A549 (cell line): ENCODE results near the gene LASP1. TPM values are rescaled to one million over a fixed set of nuclear protein-coding genes. Genes with fewer than 3 reads are reported as not detected.
A peak's percentile ranks its signal among the peaks of the same experiment; 100 is the strongest.

Experiments
- ATAC-seq, 2 experiments: fragments of 200-7000 bp in 1 of 2; fragments of >200 bp in 1 of 2; cut with Nextera tagmentation in 1 of 2; cut with Tn5 transposase in 1 of 2; 3 replicates each; pipeline versions ENCODE4 v1.8.0 to v1.9.1; 2018 to 2020; ENCODE audit warnings: mild to moderate bottlenecking in 1 of 2, moderate library complexity in 1 of 2
- CTCF ChIA-PET: fragments of 300-600 bp; sonication (Branson Sonifier 250); formaldehyde crosslinking; extraction: SDS; loops from one replicate; lab custom pipeline; 2021; ENCODE audit warnings: antibody characterized with exemption, inconsistent platforms; lab: Yijun Ruan, JAX
- POLR2A ChIA-PET: fragments of 350-600 bp; formaldehyde crosslinking; extraction: SDS; loops from one replicate; lab custom pipeline; 2021; ENCODE audit warnings: antibody characterized with exemption, inconsistent platforms; lab: Yijun Ruan, JAX
- DNase-seq, 2 experiments: peaks; one replicate each; pipeline versions ENCODE4 v3.0.0 to v3.0.0-alpha.2; 2011 to 2016; ENCODE audit warnings: low read depth in 1 of 2, low spot score in 1 of 2
- FAIRE-seq: peaks from 2 replicates; lab custom pipeline; 2011; peaks lifted over from hg19 to GRCh38; lab: Jason Lieb, UNC
- H3K27ac ChIP-seq, 2 experiments: fragments of >200 bp; sonication (Bioruptor Twin); formaldehyde crosslinking; 3 replicates each; pipeline ENCODE4 v1.5.1; 2016 to 2017
- H3K4me1 ChIP-seq: fragments of >200 bp; sonication (Bioruptor Twin); formaldehyde crosslinking; 3 replicates; pipeline ENCODE4 v1.6.1; 2016
- H3K4me2 ChIP-seq: fragments of >200 bp; sonication (Bioruptor Twin); formaldehyde crosslinking; 3 replicates; pipeline ENCODE4 v1.6.1; 2016
- H3K4me3 ChIP-seq: fragments of >200 bp; sonication (Bioruptor Twin); formaldehyde crosslinking; 3 replicates; pipeline ENCODE4 v1.5.1; 2016
- H3K9me3 ChIP-seq: fragments of >200 bp; sonication (Bioruptor Twin); formaldehyde crosslinking; 3 replicates; pipeline ENCODE4 v1.6.1; 2016
- CBX2 ChIP-seq: fragments of 200-600 bp; sonication (generic); IDR thresholded peaks from 2 replicates; pipeline ENCODE4 v1.6.1; 2016; ENCODE audit warnings: low read depth, mild to moderate bottlenecking, borderline replicate concordance
- CBX8 ChIP-seq: fragments of 200-600 bp; sonication (generic); IDR thresholded peaks from 2 replicates; pipeline ENCODE4 v1.6.1; 2016
- CEBPB ChIP-seq, 2 experiments: fragments of >200 bp in 1 of 2; sonication (Bioruptor Twin) in 1 of 2; formaldehyde crosslinking in 1 of 2; IDR thresholded peaks; 2 replicates each; pipeline ENCODE4 v1.6.1; 2012 to 2016
- CTCF ChIP-seq: fragments of >200 bp; sonication (Bioruptor Twin); formaldehyde crosslinking; IDR thresholded peaks from 3 replicates; pipeline ENCODE4 v1.5.1; 2016
- E2F6 ChIP-seq: IDR thresholded peaks from 2 replicates; pipeline ENCODE4 v1.6.1; 2012; ENCODE audit warnings: low read depth, borderline replicate concordance
- EHF ChIP-seq: fragments of 250-450 bp; sonication (Bioruptor Pico); IDR thresholded peaks from 2 replicates; pipeline ENCODE4 v1.5.0; 2020; ENCODE audit warnings: mild to moderate bottlenecking
- EP300 ChIP-seq, 2 experiments: fragments of >200 bp; sonication (Bioruptor Twin); formaldehyde crosslinking; IDR thresholded peaks; 2 replicates in 1 of 2; 3 replicates in 1 of 2; pipeline ENCODE4 v1.6.1; 2016 to 2017
- ESRRA ChIP-seq: fragments of 150-350 bp; IDR thresholded peaks from 2 replicates; pipeline ENCODE4 v1.6.1; 2014; ENCODE audit warnings: mild to moderate bottlenecking, low read length, borderline replicate concordance
- FOSL2 ChIP-seq, 2 experiments: fragments of 450-650 bp in 1 of 2; fragments of >200 bp in 1 of 2; sonication (Bioruptor Twin) in 1 of 2; formaldehyde crosslinking; IDR thresholded peaks; 2 replicates each; pipeline versions ENCODE4 v1.5.0 to v1.6.1; 2016 to 2020; ENCODE audit warnings: mild to moderate bottlenecking in 1 of 2, moderate library complexity in 1 of 2
- GATA3 ChIP-seq: IDR thresholded peaks from 2 replicates; pipeline ENCODE4 v1.6.1; 2012; ENCODE audit warnings: borderline replicate concordance
- HES2 ChIP-seq: fragments of >200 bp; sonication (Bioruptor Twin); formaldehyde crosslinking; IDR thresholded peaks from 2 replicates; pipeline ENCODE4 v1.6.1; 2016
- HOXB13 ChIP-seq: fragments of 250-450 bp; sonication (Bioruptor Pico); IDR thresholded peaks from 2 replicates; pipeline ENCODE4 v1.5.0; 2020; ENCODE audit warnings: low read depth, mild to moderate bottlenecking, moderate library complexity
- JUN ChIP-seq, 2 experiments: fragments of >200 bp; sonication (Bioruptor Twin); formaldehyde crosslinking; IDR thresholded peaks; 2 replicates in 1 of 2; 3 replicates in 1 of 2; pipeline ENCODE4 v1.6.1; 2016 to 2017
- JUNB ChIP-seq: fragments of >200 bp; sonication (Bioruptor Twin); formaldehyde crosslinking; IDR thresholded peaks from 2 replicates; pipeline ENCODE4 v1.6.1; 2016
- MAFK ChIP-seq: fragments of 450-650 bp; IDR thresholded peaks from 2 replicates; pipeline ENCODE4 v1.6.1; 2014; ENCODE audit not compliant: partially characterized antibody
- MAX ChIP-seq: IDR thresholded peaks from 2 replicates; pipeline ENCODE4 v1.6.1; 2012
- MYC ChIP-seq: IDR thresholded peaks from 2 replicates; pipeline ENCODE4 v1.6.1; 2012; ENCODE audit warnings: mild to moderate bottlenecking, inconsistent platforms, low read length, improper control_type of control experiment, borderline replicate concordance
- NPAS2 ChIP-seq: fragments of 250-450 bp; sonication (Bioruptor Pico); IDR thresholded peaks from 2 replicates; pipeline ENCODE4 v1.8.0; 2022; ENCODE audit warnings: mild to moderate bottlenecking, moderate library complexity, borderline replicate concordance
- POLR2AphosphoS2 ChIP-seq: conservative IDR thresholded peaks from 2 replicates; pipeline ENCODE4 v1.6.1; 2012; ENCODE audit warnings: low read length, improper control_type of control experiment, inconsistent platforms
- RARB ChIP-seq: fragments of 250-450 bp; sonication (Bioruptor Pico); IDR thresholded peaks from 2 replicates; pipeline ENCODE4 v1.8.0; 2021; ENCODE audit warnings: mild to moderate bottlenecking, moderate library complexity
- RCOR1 ChIP-seq: fragments of 150-350 bp; IDR thresholded peaks from 2 replicates; pipeline ENCODE4 v1.6.1; 2014; ENCODE audit warnings: antibody characterized with exemption, low read length, low read depth
- RNF2 ChIP-seq: fragments of 200-600 bp; sonication (generic); IDR thresholded peaks from 2 replicates; pipeline ENCODE4 v1.6.1; 2016; ENCODE audit warnings: low read depth, mild to moderate bottlenecking, antibody characterized with exemption, moderate library complexity, borderline replicate concordance
- TP53 ChIP-seq: fragments of 250-450 bp; sonication (Bioruptor Pico); IDR thresholded peaks from 2 replicates; pipeline ENCODE4 v1.5.0; 2021; ENCODE audit warnings: mild to moderate bottlenecking, moderate library complexity
- USF2 ChIP-seq: fragments of 450-650 bp; IDR thresholded peaks from 2 replicates; pipeline ENCODE4 v1.6.1; 2014; ENCODE audit warnings: antibody characterized with exemption
- ZNF302 ChIP-seq: fragments of 250-450 bp; sonication (Bioruptor Pico); IDR thresholded peaks from 2 replicates; pipeline ENCODE4 v1.9.0; 2021; ENCODE audit warnings: inconsistent platforms, mild to moderate bottlenecking, moderate library complexity
- ZSCAN20 ChIP-seq: fragments of 250-450 bp; sonication (Bioruptor Pico); IDR thresholded peaks from 2 replicates; pipeline ENCODE4 v1.8.0; 2022; ENCODE audit warnings: mild to moderate bottlenecking, moderate library complexity
- WGBS: methylation state at CpG from one replicate; pipeline ENCODE4 v1.1.6; 2017; ENCODE audit errors: missing lambda C conversion rate; 5-methylcytosine and 5-hydroxymethylcytosine counted together
- polyA plus RNA-seq, 4 experiments: library from polyadenylated mRNA; depleted of rRNA in 3 of 4; stranded (reverse); fragments of >200 nt; fragmentation: RNase III in 1 of 4; extraction: RNeasy Plus Mini Kit Qiagen cat#74134 plus additional on column Dnase treatment in 1 of 4; gene quantifications; 2 replicates in 3 of 4; 3 replicates in 1 of 4; pipeline ENCODE4 v1.2.3, GENCODE V29; 2011 to 2017
- TF ChIP-seq, protein P1 (sequence below): fragments of >200 bp; sonication (Bioruptor Twin); formaldehyde crosslinking; IDR thresholded peaks from 3 replicates; pipeline ENCODE4 v1.6.1; 2016
- TF ChIP-seq, protein P2 (sequence below): fragments of 250-450 bp; sonication (Bioruptor Pico); IDR thresholded peaks from 2 replicates; pipeline ENCODE4 v1.5.0; 2020; ENCODE audit warnings: low read depth, mild to moderate bottlenecking, moderate library complexity

LASP1 gene
- polyA plus RNA-seq, 2 of the 4 experiments (the other 2 are of a cell fraction), result 145 to 281 TPM

DNA sequence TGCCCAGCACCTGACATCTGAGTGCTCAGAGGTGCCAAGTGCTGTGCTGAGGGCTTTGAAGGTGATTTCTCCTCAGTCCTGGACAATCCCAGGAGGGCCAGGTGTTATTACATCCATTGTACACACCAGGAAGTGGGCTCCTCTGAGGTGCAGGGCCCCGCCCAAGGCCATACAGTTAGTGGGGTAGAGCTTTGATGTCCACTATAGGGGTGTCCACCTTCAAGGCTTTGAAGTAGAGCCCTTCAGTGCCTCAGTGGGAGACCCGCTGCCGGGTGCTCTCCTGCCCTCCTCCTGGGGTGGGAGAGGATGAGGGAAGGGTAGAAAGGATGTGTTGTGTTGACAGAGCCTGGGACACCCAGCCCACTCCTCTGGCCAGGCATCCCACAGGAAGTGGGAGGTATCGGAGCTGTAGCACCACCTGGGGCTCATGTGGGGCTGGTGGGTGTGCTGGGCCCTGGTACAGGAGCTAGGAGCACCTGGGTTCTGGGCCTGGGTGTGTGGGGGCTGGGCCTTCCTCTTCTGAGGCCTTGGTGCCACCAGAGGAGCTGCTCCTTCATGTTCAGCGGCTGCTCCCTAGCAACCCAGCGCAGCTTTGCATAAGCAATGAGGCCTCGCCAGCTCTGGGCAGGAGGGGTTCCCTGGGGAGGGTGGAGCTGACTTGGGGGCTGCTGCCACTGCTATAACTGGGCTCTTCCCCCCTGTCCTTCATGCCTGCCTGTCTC, 7.4 kb downstream of the LASP1 start:
- Histone ChIP-seq H3K9me3 (no peaks in the 10 kb centered on the region), H3K27ac (peak overlapping the region; percentile 91 to 98), H3K4me3 (no peak overlapping the region), H3K4me2 (peak overlapping the region; percentile 86), H3K4me1 (peaks cover 100% of the 10 kb centered on the region)
- TF ChIP-seq ZSCAN20 (CRISPR knock-in tag), result no peak
- no peak for TF ChIP-seq JUNB
- no peak for TF ChIP-seq MYC
- TF ChIP-seq, protein P1, sequence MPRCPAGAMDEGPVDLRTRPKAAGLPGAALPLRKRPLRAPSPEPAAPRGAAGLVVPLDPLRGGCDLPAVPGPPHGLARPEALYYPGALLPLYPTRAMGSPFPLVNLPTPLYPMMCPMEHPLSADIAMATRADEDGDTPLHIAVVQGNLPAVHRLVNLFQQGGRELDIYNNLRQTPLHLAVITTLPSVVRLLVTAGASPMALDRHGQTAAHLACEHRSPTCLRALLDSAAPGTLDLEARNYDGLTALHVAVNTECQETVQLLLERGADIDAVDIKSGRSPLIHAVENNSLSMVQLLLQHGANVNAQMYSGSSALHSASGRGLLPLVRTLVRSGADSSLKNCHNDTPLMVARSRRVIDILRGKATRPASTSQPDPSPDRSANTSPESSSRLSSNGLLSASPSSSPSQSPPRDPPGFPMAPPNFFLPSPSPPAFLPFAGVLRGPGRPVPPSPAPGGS, result no peak
- no peak for TF ChIP-seq E2F6
- no peak for TF ChIP-seq USF2
- no peak for TF ChIP-seq HES2
- TF ChIP-seq TP53, result no peak
- TF ChIP-seq RNF2, result no peak
- no peak for TF ChIP-seq RCOR1
- no peak for TF ChIP-seq CBX2
- TF ChIP-seq HOXB13 (CRISPR knock-in tag), result no peak
- no peak for TF ChIP-seq POLR2AphosphoS2
- TF ChIP-seq CTCF, result no peak
- TF ChIP-seq, protein P2, sequence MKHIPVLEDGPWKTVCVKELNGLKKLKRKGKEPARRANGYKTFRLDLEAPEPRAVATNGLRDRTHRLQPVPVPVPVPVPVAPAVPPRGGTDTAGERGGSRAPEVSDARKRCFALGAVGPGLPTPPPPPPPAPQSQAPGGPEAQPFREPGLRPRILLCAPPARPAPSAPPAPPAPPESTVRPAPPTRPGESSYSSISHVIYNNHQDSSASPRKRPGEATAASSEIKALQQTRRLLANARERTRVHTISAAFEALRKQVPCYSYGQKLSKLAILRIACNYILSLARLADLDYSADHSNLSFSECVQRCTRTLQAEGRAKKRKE, result no peak
- ATAC-seq (no peak; a peak in 1 of 6 replicates), FAIRE-seq (no peak), DNase-seq (no peak)
- ChIA-PET CTCF (interaction anchor here (1.1 to 1.4 kb wide), 4 partner anchors 10 to 26 kb away, joined by 3 to 4 read pairs (median 3); no protein-coding TSS in a partner anchor), POLR2A (no interaction called here)
- 84% methylated on average over 6 of the region's 7 CpGs for WGBS

DNA sequence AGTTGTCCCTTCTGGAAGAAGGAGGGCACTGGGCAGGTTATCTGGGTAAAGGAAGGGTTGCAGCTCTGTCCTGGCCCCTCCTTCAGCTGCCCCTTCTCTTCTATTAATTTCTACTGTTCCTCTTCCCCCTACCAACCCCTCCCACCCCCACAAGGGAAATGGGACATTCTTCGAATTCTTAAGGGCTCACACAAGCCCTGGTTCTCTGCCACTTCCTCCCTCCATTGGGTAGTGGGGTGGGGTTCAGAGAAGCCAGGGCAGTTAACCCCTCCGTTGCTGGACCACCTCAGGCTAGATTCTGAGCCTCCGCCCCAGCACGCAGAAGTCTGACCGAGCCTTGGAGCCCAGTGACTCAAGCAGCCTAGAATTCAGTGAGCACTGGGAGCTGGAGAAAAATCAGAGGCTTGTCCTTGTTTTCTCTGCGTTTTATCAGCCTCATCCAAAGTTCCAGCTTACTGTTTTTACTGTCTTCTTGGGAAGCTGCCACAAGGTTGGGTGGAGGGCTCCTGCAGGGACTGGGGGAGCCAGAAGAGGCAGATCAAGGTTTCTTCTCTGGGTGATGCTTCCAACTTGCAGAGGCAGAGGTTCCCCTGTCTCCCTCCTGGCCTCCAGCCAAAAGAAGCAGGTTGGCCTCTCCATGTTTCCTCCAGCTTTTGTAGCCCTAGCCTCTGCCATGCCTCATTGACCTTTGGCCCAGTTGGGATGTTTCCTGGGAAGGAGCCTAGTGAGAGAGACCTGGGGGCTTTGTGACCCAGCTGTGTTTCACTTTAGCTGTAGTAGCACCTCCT, 10.2 kb downstream of the LASP1 start:
- under 1% methylated on average over 5 of the region's 6 CpGs for WGBS
- DNase-seq (peak; percentile 87 to 95), ATAC-seq (peak; percentile 64 to 78), FAIRE-seq (peak; percentile 85)
- ChIA-PET POLR2A (interaction anchor here (1.1 to 5.2 kb wide), 3 partner anchors 9 to 273 kb away, joined by 3 to 33 read pairs (median 4); partner anchors contain the start of gene LASP1), CTCF (interaction anchor here (1.2 to 4.6 kb wide), 5 partner anchors 9 to 38 kb away, joined by 3 to 39 read pairs (median 4); partner anchors contain the start of gene LASP1)
- H3K4me2 ChIP-seq, result peak overlapping the region; percentile 86
- peak overlapping the region; percentile 24 for H3K4me3 ChIP-seq
- H3K4me1 ChIP-seq, result peaks cover 100% of the 10 kb centered on the region
- no peaks in the 10 kb centered on the region for H3K9me3 ChIP-seq
- H3K27ac ChIP-seq, result peak overlapping the region; percentile 91 to 98
- TF ChIP-seq POLR2AphosphoS2 (no peak), ZNF302 (CRISPR knock-in tag) (no peak), RARB (CRISPR knock-in tag) (no peak), GATA3 (peak; percentile 63; the same call in 1 of the 2 replicates), ESRRA (no peak), JUN (IDR thresholded peaks at IDR 0.05) (peak; percentile 26 to 66; a peak in 2 of 5 replicates), EHF (no peak), E2F6 (no peak), CBX8 (no peak), CEBPB (IDR thresholded peaks at IDR 0.05) (no peak), NPAS2 (CRISPR knock-in tag) (no peak), MAFK (no peak), MAX (peak; percentile 17; the same call in 1 of the 2 replicates), FOSL2 (IDR thresholded peaks at IDR 0.05) (no peak), FOSL2 (CRISPR knock-in tag; IDR thresholded peaks at IDR 0.05) (0 out of 2 replicates have a peak, but pooled peaks have one; percentile 8), EP300 (IDR thresholded peaks at IDR 0.05) (peak in 1 of 2 experiments; percentile 66; a peak in 1 of 5 replicates), JUNB (no peak)
